ENCODE results near the gene GPR32. TPM values are rescaled to one million over a fixed set of nuclear protein-coding genes. Genes with fewer than 3 reads are reported as not detected.

The GPR32 gene
- total RNA-seq, 1 donor from 2014 or later: not detected

GRCh38 chr19:50795664-50796073 is 25.4 kb downstream of the GPR32 start:
- no peak overlapping the region for H3K9ac ChIP-seq
- peaks cover 4% of the 10 kb centered on the region for H3K4me1 ChIP-seq
- peaks cover 17% of the 10 kb centered on the region for H3K79me2 ChIP-seq (ENCODE audit: low read depth)
- Mint-ChIP-seq H3K27ac (peak overlapping the region; percentile 60), H3K9me3 (peaks cover 2% of the 10 kb centered on the region), H3K36me3 (peaks cover 11% of the 10 kb centered on the region), H3K27me3 (ENCODE audit: insufficient read depth, low read depth) (peaks cover 6% of the 10 kb centered on the region), H3K4me3 (no peak overlapping the region), H3K4me1 (peaks cover 3% of the 10 kb centered on the region)
- no peak overlapping the region for H3K4me2 ChIP-seq
- H3K27ac ChIP-seq: no peak overlapping the region
- TF ChIP-seq EZH2 (IDR thresholded peaks at IDR 0.05) (no peak), CTCF (IDR thresholded peaks at IDR 0.05) (no peak), EZH2phosphoT487 (IDR thresholded peaks at IDR 0.05) (no peak)
- no peak overlapping the region for H2AFZ ChIP-seq (replicated peaks)
- H4K20me1 ChIP-seq (ENCODE audit: low read depth): peaks cover 63% of the 10 kb centered on the region
- peaks cover 45% of the 10 kb centered on the region for H3F3A ChIP-seq (ENCODE audit: low read depth)
- H3K9me3 ChIP-seq (ENCODE audit: low read depth): no peaks in the 10 kb centered on the region
- H3K27me3 ChIP-seq: no peaks in the 10 kb centered on the region
- no peak for DNase-seq (ENCODE audit: low spot score)
- H3K36me3 ChIP-seq: no peaks in the 10 kb centered on the region
- H3K4me3 ChIP-seq: no peak overlapping the region

GRCh38 chr19:50796128-50796633 is 25.9 kb downstream of the GPR32 start:
- Histone ChIP-seq H3K79me2 (ENCODE audit: low read depth) (peaks cover 22% of the 10 kb centered on the region), H3K27me3 (no peaks in the 10 kb centered on the region), H4K20me1 (ENCODE audit: low read depth) (peaks cover 68% of the 10 kb centered on the region), H3F3A (ENCODE audit: low read depth) (peaks cover 50% of the 10 kb centered on the region), H2AFZ (replicated peaks) (no peak overlapping the region), H3K4me1 (peaks cover 4% of the 10 kb centered on the region), H3K9ac (no peak overlapping the region), H3K4me2 (no peak overlapping the region), H3K9me3 (ENCODE audit: low read depth) (no peaks in the 10 kb centered on the region), H3K27ac (no peak overlapping the region), H3K36me3 (peaks cover 5% of the 10 kb centered on the region), H3K4me3 (no peak overlapping the region)
- peak overlapping the region; percentile 60 for H3K27ac Mint-ChIP-seq
- no peak for DNase-seq (ENCODE audit: low spot score)
- peaks cover 7% of the 10 kb centered on the region for H3K4me1 Mint-ChIP-seq
- TF ChIP-seq EZH2phosphoT487 (IDR thresholded peaks at IDR 0.05): no peak
- no peak for TF ChIP-seq CTCF (IDR thresholded peaks at IDR 0.05)
- TF ChIP-seq EZH2 (IDR thresholded peaks at IDR 0.05): no peak
- no peaks in the 10 kb centered on the region for H3K9me3 Mint-ChIP-seq
- H3K4me3 Mint-ChIP-seq: no peak overlapping the region
- H3K36me3 Mint-ChIP-seq: peaks cover 14% of the 10 kb centered on the region
- peaks cover 2% of the 10 kb centered on the region for H3K27me3 Mint-ChIP-seq (ENCODE audit: insufficient read depth, low read depth)

- H3K4me1 ChIP-seq: peaks cover 4% of the 10 kb centered on the region
- Mint-ChIP-seq H3K36me3 (peaks cover 15% of the 10 kb centered on the region), H3K4me3 (no peak overlapping the region), H3K27ac (no peak overlapping the region), H3K9me3 (no peaks in the 10 kb centered on the region), H3K27me3 (ENCODE audit: insufficient read depth, low read depth) (peaks cover 2% of the 10 kb centered on the region), H3K4me1 (peaks cover 8% of the 10 kb centered on the region)
- no peak overlapping the region for H3K4me3 ChIP-seq
- peak overlapping the region; percentile 13 for H3K27ac ChIP-seq
- no peak for TF ChIP-seq CTCF (IDR thresholded peaks at IDR 0.05)
- no peak for TF ChIP-seq EZH2 (IDR thresholded peaks at IDR 0.05)
- TF ChIP-seq EZH2phosphoT487 (IDR thresholded peaks at IDR 0.05): no peak
- no peak overlapping the region for H3K9ac ChIP-seq
- H3K9me3 ChIP-seq (ENCODE audit: low read depth): no peaks in the 10 kb centered on the region
- no peaks in the 10 kb centered on the region for H3K27me3 ChIP-seq
- H3K4me2 ChIP-seq: no peak overlapping the region
- peaks cover 75% of the 10 kb centered on the region for H4K20me1 ChIP-seq (ENCODE audit: low read depth)
- no peak for DNase-seq (ENCODE audit: low spot score)
- H3F3A ChIP-seq (ENCODE audit: low read depth): peaks cover 53% of the 10 kb centered on the region
- H2AFZ ChIP-seq (replicated peaks): no peak overlapping the region
- H3K36me3 ChIP-seq: peaks cover 7% of the 10 kb centered on the region
- H3K79me2 ChIP-seq (ENCODE audit: low read depth): peaks cover 28% of the 10 kb centered on the region
Measured at GRCh38 chr19:50796634-50797428, 26.6 kb downstream of the GPR32 start.

Data from neural progenitor cell (in vitro differentiated cells).